ENCODE measurements around the gene NTMT1.
A peak's percentile ranks its signal among the peaks of the same experiment; 100 is the strongest.

The NTMT1 gene

GRCh38 chr9:129596541-129597331 is 29.2 kb upstream of the NTMT1 start:
- no peak for DNase-seq (ENCODE audit: extremely low read depth in 1 of 2, low read depth in 1 of 2)

GRCh38 chr9:129597355-129598088 is 28.4 kb upstream of the NTMT1 start:
- no peak for DNase-seq (ENCODE audit: extremely low read depth in 1 of 2, low read depth in 1 of 2)

DNA sequence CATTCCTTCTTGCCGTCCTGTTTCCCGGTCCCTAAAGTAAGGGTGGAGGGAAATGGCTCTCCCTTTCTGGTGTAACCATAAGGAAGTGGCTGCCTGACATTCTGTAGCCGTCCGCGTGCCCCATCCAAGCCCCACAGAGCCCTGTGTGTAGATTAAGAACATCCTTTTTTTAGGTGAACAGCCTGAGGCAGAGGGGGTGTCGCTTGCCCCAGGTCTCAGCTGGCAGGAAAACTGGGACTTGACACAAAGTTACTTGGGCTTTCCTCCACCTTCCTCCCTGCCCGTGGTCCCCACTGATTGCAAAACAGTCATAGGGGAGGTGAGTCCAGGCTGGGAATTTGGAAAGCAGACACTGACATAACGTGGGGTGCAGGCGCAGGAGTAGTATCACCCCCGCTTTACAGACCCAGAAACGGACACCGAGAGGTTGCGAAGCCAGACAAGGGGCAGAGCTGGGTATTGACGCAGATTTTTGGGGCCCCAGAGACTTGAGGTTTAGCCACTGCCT is 27.8 kb upstream of the NTMT1 start:
- DNase-seq (ENCODE audit: extremely low read depth in 1 of 2, low read depth in 1 of 2): no peak

GRCh38 chr9:129601082-129601674 is 24.8 kb upstream of the NTMT1 start:
- DNase-seq (ENCODE audit: extremely low read depth in 1 of 2, low read depth in 1 of 2): no peak

- DNase-seq (ENCODE audit: extremely low read depth in 1 of 2, low read depth in 1 of 2): no peak
These were observed 23.2 kb upstream of the NTMT1 start for GRCh38 chr9:129602598-129603415.

GRCh38 chr9:129604056-129604765 is 21.8 kb upstream of the NTMT1 start:
- no peak for DNase-seq (ENCODE audit: extremely low read depth in 1 of 2, low read depth in 1 of 2)

- no peak for DNase-seq (ENCODE audit: extremely low read depth in 1 of 2, low read depth in 1 of 2)
These were observed 21.2 kb upstream of the NTMT1 start for GRCh38 chr9:129604766-129605163.

DNA sequence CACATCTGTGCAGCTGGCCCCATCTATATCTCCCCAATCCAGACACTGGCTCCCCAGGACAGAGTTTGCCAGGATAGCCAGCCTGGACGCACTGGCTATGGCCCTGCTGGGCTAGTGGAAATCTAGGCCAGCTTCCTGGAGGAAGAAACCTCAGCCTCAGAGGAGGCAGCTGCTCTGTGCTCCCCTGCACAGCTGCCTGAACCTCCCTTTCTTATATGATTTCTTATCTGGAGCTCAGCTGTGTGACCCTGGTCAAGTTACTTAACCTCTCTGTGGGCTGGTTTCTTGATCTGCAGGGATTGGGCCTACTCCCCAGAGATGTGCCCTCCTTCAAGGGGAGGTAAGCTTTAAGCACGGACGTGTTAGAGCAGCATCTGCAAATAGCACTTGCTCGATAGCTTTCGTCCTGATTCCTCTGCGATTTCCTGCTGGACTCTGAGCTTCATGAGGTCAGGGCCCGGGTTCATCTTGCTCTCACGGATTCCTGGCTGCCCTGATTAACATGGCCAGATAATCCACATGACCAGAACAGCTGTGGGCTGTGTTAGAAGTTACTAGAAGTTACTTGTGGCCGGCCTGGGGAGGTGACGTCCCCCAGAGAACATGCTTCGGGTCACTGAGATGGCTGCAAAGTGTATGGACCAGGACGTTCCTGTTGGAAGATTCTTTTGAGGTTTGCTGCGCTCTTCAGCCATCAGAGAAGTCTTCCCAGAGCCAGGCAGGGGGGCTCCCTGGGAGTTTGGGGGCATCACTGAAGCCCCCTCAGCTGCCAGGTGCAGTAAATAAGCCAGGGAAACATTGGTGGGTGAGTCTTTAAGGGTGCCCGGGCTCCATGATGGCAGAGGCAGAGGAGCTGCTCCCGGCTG is 19.6 kb upstream of the NTMT1 start:
- DNase-seq (ENCODE audit: extremely low read depth in 1 of 2, low read depth in 1 of 2): no peak

DNA sequence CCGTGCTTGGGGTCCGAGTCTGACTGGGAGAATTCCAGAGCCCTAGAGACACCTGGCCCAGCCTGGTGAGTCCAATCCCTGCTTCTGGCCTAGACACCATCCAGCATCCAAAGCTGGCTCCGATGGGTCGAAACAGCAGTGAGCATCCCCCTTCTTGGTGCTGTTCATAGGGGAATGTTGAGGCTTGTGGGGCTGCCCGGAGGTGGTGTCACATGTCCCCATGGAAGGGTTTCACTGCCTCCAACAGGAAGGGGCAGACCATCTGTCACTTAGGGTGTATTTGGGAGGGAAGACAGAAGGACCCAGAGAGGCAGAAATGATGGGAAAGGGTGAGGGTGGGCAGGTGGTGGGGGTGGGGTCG is 19.0 kb upstream of the NTMT1 start:
- DNase-seq (ENCODE audit: extremely low read depth in 1 of 2, low read depth in 1 of 2): no peak

DNA sequence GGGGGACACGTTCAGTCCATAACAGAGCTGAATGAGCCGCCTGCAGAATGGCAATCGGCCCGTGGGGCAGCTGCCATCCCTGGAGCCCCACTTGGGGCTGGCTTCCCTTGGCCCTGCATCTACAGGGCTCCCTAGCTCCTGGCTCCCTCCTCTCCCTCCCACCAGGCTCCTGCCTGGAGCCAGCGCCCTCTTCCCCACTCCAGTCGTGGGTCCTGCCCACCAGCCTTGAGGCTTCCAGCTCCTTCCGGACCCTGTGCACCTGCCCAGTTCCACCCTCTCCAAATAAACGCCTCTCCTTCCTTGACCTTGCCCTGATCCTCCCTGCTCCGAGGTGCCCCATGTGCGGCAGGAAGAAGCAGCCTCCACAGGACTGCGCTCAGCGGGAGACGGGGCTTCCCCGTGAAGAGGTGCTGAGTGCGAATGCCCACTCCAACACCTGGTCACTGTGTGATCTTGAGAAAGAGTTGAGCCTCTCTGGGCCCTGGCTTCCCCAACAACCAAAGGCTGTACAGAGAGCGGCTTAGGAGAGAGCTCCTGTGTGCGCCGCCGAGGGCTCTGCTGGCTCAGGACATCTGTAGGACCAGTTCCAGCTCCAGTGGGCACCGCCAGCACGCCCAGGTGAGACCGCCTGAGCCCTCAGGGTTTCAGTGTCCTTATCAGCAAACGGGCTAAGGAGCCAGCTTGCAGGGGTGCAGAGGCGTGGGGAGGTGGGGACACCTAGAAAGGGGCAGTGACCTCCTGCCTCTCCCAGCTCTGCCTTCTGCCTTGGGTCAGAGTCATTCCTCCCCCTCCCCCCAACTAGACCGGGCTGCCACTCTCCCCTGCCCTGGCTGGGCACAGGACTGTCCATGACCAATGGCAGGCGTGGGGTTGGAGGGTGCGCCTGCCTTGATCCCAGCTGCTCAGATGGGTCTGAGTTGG is 17.1 kb upstream of the NTMT1 start:
- DNase-seq (ENCODE audit: extremely low read depth in 1 of 2, low read depth in 1 of 2): no peak

- peak; percentile 42 to 47 for DNase-seq (ENCODE audit: extremely low read depth in 1 of 2, low read depth in 1 of 2)
These were observed 16.3 kb upstream of the NTMT1 start for GRCh38 chr9:129609486-129610212.

GRCh38 chr9:129610213-129610472 is 15.8 kb upstream of the NTMT1 start:
- no peak for DNase-seq (ENCODE audit: extremely low read depth in 1 of 2, low read depth in 1 of 2)

DNA sequence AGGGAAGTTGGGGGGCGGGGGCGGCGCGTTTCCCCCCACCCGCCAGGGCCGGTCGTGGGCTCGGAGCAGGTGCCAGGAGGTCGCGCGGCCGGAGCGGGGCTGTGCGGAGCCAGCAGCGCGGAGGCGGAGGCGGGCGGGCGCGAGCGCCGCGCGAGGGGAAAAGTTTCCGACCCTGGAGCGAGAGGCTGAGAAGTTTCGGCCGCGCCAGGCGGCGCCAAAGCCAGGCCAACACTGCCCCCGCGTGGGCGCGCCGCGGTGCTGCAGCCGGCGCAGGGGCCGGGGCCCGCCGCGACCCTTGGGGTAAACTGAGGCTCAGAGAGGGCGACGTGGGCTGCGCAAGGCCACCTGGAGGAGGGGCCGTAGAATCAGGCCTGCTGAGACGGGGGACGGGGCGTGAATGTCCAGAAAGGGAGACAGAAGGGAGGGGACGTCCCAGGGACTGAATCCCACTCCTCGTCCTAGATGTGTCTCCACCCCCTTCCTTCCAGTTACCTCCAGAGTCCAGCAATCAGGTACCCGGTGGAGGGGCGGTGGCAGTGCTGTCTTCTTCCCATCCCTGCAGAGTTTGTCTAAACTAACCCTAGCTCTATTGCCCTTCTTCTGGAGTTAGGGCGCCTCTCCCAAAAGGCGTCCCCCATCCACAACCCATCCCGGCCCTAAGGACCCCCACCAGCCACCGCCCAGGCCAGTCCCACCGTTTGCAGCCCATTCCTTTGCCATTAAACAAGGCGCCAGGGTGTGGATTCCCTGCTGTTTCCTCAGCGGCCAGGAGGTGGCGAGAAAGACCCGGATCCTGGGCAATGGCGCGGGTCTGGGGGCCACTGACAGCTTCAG is 15.3 kb upstream of the NTMT1 start:
- peak; percentile 49 to 60 for DNase-seq (ENCODE audit: extremely low read depth in 1 of 2, low read depth in 1 of 2)

DNA sequence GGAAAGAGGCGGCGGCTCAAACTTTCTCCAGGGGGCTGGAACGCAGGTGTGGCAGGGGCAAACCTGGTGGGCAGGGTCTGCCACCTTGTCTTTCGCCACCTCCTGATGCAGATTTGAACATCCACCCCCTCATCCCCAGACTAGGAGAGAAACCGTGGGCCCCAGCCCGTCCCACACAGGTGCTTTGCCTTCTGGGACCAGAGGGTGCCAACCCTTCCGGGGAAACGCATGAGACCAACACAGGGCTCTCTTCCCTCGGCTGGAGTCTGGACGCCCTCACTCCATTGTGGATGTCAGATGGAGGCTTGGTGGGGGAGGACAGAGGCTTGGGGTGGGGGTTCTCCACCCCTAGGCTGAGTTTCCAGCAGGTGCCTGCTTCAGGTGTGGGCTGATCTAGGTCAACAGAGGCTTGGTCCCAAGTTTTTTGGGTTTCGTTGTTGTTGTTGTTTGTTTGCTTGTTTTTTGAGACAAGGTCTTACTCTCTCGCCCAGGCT is 14.6 kb upstream of the NTMT1 start:
- DNase-seq (ENCODE audit: extremely low read depth in 1 of 2, low read depth in 1 of 2): no peak

GRCh38 chr9:129612123-129612522 is 13.8 kb upstream of the NTMT1 start:
- no peak for DNase-seq (ENCODE audit: extremely low read depth in 1 of 2, low read depth in 1 of 2)

DNA sequence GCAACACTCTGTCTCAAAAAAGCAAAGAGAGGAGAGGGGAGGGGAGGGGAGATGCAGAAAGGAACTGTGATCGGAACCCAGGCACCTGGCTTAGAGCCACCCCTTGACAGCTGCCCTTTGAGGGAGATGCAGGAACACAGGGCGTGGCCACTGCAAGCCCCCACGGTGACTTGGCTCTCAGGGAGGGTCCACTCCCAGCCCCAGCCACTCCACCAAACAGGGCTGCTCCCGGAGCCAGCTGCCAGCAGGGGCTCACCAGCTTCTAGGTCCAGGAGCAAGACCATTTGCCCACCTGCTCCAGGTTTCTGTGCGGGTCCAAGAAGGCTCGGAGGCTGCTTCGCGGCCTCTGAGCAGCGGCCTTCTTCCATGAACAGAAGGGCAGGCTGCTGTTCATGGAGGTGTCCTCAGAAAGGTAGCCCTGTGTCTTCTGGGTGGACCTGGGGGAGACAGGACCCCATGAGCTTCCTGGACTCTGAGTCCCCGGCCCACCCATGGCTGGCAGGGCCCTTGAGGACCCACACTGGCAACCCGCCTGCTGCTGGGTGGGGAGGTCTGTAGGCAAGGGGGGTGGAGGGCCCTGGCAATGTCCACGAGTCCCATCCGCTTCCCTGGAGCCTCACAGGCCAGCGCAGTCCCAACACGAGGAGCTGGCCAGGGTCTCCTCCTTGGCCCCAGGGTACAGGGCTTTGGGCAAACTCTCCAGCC is 13.0 kb upstream of the NTMT1 start:
- no peak for DNase-seq (ENCODE audit: extremely low read depth in 1 of 2, low read depth in 1 of 2)

Data from activated CD8-positive, alpha-beta memory T cell treated with anti-CD3 and anti-CD28 coated beads for 1 hour (primary cell).